ENCODE data around the gene LONRF2.
"Not testable (repeated sequence)": the region's sequence is repeated elsewhere in the genome, so short reads cannot be mapped to it uniquely, and the experiment has no call there.

DNA sequence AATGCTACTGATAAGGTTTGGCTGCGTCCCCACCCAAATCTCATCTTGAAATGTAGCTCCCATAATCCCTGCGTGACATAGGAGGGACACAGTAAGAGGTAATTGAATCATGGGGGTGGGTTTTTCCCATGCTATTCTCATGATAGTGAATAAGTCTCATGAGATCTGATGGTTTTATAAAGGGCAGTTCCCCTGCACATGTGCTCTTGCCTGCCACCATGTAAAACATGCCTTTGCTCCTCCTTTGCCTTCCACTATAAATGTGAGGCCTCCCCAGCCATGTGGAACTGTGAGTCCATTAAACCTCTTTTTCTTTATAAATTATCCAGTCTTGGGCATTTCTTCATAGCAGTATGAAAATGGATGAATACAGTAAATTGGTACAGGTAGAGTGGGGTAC, 20.2 kb upstream of the LONRF2 start:
- TF ChIP-seq, protein P1, sequence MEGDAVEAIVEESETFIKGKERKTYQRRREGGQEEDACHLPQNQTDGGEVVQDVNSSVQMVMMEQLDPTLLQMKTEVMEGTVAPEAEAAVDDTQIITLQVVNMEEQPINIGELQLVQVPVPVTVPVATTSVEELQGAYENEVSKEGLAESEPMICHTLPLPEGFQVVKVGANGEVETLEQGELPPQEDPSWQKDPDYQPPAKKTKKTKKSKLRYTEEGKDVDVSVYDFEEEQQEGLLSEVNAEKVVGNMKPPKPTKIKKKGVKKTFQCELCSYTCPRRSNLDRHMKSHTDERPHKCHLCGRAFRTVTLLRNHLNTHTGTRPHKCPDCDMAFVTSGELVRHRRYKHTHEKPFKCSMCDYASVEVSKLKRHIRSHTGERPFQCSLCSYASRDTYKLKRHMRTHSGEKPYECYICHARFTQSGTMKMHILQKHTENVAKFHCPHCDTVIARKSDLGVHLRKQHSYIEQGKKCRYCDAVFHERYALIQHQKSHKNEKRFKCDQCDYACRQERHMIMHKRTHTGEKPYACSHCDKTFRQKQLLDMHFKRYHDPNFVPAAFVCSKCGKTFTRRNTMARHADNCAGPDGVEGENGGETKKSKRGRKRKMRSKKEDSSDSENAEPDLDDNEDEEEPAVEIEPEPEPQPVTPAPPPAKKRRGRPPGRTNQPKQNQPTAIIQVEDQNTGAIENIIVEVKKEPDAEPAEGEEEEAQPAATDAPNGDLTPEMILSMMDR (conservative IDR thresholded peaks at IDR 0.05; ENCODE audit: low read depth, low read length), result not testable (repeated sequence)
- TF ChIP-seq EZH2phosphoT487 (IDR thresholded peaks at IDR 0.05; ENCODE audit: borderline replicate concordance, low read length); EZH2 (IDR thresholded peaks at IDR 0.05; ENCODE audit: low read length, unreplicated experiment): not testable (repeated sequence)
